Upper lobe of right lung (tissue), 1 donor: ENCODE data around the gene SNAPC5. TPM values are rescaled to one million over a fixed set of nuclear protein-coding genes. Genes with fewer than 3 reads are reported as not detected.

ENCODE experiments used
- ATAC-seq: fragments of 200-7000 bp; cut with Tn5 transposase; one replicate; pipeline ENCODE4 v1.9.1; 2020; ENCODE audit warnings: mild to moderate bottlenecking, moderate library complexity
- DNase-seq: peaks from one replicate; pipeline ENCODE4 v3.0.0-alpha.2; 2020
- H3K27ac ChIP-seq: fragments of 200-600 bp; one replicate; pipeline ENCODE4 v1.8.0; 2022
- H3K27me3 ChIP-seq: fragments of 200-600 bp; one replicate; pipeline ENCODE4 v1.8.0; 2022; ENCODE audit warnings: mild to moderate bottlenecking
- H3K36me3 ChIP-seq: fragments of 200-600 bp; one replicate; pipeline ENCODE4 v1.8.0; 2022
- H3K4me1 ChIP-seq: fragments of 200-600 bp; one replicate; pipeline ENCODE4 v1.8.0; 2022
- H3K4me3 ChIP-seq: fragments of 200-600 bp; one replicate; pipeline ENCODE4 v1.8.0; 2022; ENCODE audit warnings: mild to moderate bottlenecking
- H3K9me3 ChIP-seq: fragments of 200-600 bp; one replicate; pipeline ENCODE4 v1.8.0; 2022
- CTCF ChIP-seq: fragments of 200-600 bp; IDR thresholded peaks from one replicate; pipeline ENCODE4 v1.8.0; 2022; ENCODE audit warnings: antibody characterized with exemption
- intact Hi-C: fragments of 100-400 bp; cut with DNase I; formaldehyde crosslinking; loops from one replicate; pipeline ENCODE4 v1.11.0; 2022
- total RNA-seq: library from RNA; stranded (reverse); fragmentation: NEBNext Ultra II Directional; extraction: Animal tissue kit (Norgen Biotek cat#: 25700); gene quantifications from one replicate; pipeline ENCODE4 v1.2.1, GENCODE V29; 2021
- donor health status: DM: no; HTN: yes; CAD: no; lungs with severe emphysema.

The SNAPC5 gene
- total RNA-seq, 1 donor from 2014 or later, result 29.9 TPM

DNA sequence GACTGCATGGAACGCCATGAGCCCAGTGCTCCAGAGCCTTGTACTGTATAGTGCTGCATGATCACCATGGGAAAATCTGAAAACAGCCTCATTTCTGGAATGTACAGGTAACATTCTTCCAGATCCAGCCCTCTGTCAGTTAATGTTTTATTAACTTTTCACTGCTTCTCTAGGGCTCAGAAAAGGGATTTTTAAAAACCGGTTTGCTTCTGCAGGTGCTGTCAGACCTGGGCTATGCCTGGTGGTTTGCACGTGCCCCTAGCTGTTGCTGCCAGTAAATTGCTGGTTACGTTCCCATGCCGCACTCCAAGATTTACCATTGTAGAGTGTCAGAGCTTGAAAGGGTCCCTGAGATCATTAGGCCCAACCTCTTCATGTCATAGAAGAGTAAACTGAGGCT, 9.0 kb downstream of the SNAPC5 start:
- H3K4me3 ChIP-seq, result no peak overlapping the region
- ATAC-seq, result no peak
- H3K4me1 ChIP-seq, result no peaks in the 10 kb centered on the region
- TF ChIP-seq CTCF, result no peak
- H3K9me3 ChIP-seq, result no peaks in the 10 kb centered on the region
- no peaks in the 10 kb centered on the region for H3K27me3 ChIP-seq
- no peak for DNase-seq
- H3K36me3 ChIP-seq, result peaks cover 67% of the 10 kb centered on the region
- intact Hi-C loops, result no loop called here
- H3K27ac ChIP-seq, result no peak overlapping the region

- DNase-seq (no peak), ATAC-seq (no peak)
- no peak for TF ChIP-seq CTCF
- Histone ChIP-seq H3K27me3 (no peaks in the 10 kb centered on the region), H3K9me3 (no peaks in the 10 kb centered on the region), H3K27ac (no peak overlapping the region), H3K4me3 (no peak overlapping the region), H3K4me1 (no peaks in the 10 kb centered on the region), H3K36me3 (peaks cover 51% of the 10 kb centered on the region)
- intact Hi-C loops, result no loop called here
Observed at GRCh38 chr15:66486887-66487286, 10.7 kb downstream of the SNAPC5 start.

DNA sequence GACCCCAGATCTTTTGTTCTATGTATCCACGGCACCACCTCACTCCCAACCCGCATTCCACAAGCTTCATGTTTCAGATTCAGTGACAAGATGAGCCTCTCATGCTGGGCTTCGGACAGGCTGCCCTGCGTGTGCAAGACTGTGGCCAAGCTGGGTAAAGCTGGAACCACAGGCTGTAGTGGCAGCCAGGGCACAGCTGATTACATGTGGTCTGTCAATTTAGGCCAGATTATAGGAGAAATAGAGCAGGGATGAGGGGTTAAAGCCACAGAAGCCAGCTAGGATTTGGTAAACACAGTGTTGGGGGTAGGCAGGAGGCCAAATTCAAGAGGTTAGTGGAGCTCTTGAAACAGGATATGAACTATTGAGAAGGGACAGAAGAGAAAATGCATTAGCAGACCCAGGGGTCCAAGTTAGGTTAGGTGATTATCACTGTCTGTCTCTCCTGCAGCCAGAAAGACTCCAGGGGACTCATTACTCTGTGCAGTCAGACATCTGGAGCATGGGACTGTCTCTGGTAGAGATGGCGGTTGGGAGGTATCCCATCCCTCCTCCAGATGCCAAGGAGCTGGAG, 12.9 kb downstream of the SNAPC5 start:
- H3K27ac ChIP-seq, result no peak overlapping the region
- ATAC-seq (no peak), DNase-seq (no peak)
- H3K4me1 ChIP-seq, result no peaks in the 10 kb centered on the region
- no peak overlapping the region for H3K4me3 ChIP-seq
- intact Hi-C loops, result no loop called here
- H3K27me3 ChIP-seq, result no peaks in the 10 kb centered on the region
- peaks cover 31% of the 10 kb centered on the region for H3K36me3 ChIP-seq
- H3K9me3 ChIP-seq, result no peaks in the 10 kb centered on the region
- TF ChIP-seq CTCF, result no peak

DNA sequence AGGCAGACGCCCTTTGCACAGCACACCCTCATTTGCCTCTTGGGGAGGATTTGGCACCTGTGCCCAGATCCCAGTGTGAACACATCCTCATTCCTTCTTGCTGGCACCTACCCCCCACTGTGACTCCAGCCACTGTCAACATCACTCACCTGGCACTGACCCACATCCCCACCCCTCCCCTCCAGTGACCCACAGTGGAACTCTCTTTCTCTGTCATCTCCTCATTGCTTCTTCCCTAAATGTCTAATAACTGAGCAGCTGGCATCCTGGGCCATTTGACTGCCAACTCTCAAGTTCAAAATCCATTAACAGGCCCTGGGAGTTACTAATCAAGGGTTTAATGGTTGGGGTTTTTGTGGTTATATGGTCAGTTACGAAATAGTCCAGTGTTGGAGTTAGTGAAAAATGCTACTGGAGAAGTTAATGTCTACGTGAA, 14.4 kb downstream of the SNAPC5 start:
- Histone ChIP-seq H3K4me3 (no peak overlapping the region), H3K27me3 (no peaks in the 10 kb centered on the region), H3K9me3 (no peaks in the 10 kb centered on the region), H3K27ac (no peak overlapping the region), H3K36me3 (peaks cover 16% of the 10 kb centered on the region), H3K4me1 (no peaks in the 10 kb centered on the region)
- intact Hi-C loops, result no loop called here
- DNase-seq (peak; percentile 69), ATAC-seq (peak; percentile 79)
- TF ChIP-seq CTCF, result no peak

- intact Hi-C loops, result no loop called here
- Histone ChIP-seq H3K4me3 (no peak overlapping the region), H3K4me1 (no peaks in the 10 kb centered on the region), H3K27me3 (no peaks in the 10 kb centered on the region), H3K27ac (no peak overlapping the region), H3K36me3 (peaks cover 11% of the 10 kb centered on the region), H3K9me3 (no peaks in the 10 kb centered on the region)
- peak; percentile 63 for ATAC-seq
- DNase-seq, result no peak
- no peak for TF ChIP-seq CTCF
Observed at GRCh38 chr15:66482539-66482938, 15.0 kb downstream of the SNAPC5 start.
